Endodermal cell (in vitro differentiated cells): ENCODE data around the gene ANGPTL8. TPM values are rescaled to one million over a fixed set of nuclear protein-coding genes. Genes with fewer than 3 reads are reported as not detected.

Experiments used
- DNase-seq: peaks from one replicate; pipeline ENCODE4 v3.0.0-alpha.2; 2017
- H3K27ac ChIP-seq: 2 replicates; pipeline ENCODE4 v1.5.1; 2013; ENCODE audit warnings: mild to moderate bottlenecking, low read depth, low read length, moderate library complexity
- H3K27me3 ChIP-seq: 2 replicates; pipeline ENCODE4 v1.6.1; 2013; ENCODE audit warnings: mild to moderate bottlenecking, low read length, moderate library complexity; ENCODE audit not compliant: insufficient read depth, control insufficient read depth, poor library complexity, severe bottlenecking
- H3K36me3 ChIP-seq: 2 replicates; pipeline ENCODE4 v1.7.0; 2013; ENCODE audit warnings: mild to moderate bottlenecking, low read length, moderate library complexity; ENCODE audit not compliant: control insufficient read depth, insufficient read depth
- H3K4me1 ChIP-seq: one replicate; pipeline ENCODE4 v1.7.0; 2013; ENCODE audit warnings: low read length; ENCODE audit not compliant: control insufficient read depth, insufficient read depth
- H3K4me3 ChIP-seq: 2 replicates; pipeline ENCODE4 v1.5.1; 2013; ENCODE audit warnings: mild to moderate bottlenecking, low read length, moderate library complexity
- H3K9ac ChIP-seq: 2 replicates; pipeline ENCODE4 v1.6.1; 2013; ENCODE audit warnings: mild to moderate bottlenecking, low read length, moderate library complexity; ENCODE audit not compliant: poor library complexity, severe bottlenecking; ENCODE audit errors: extremely low read depth
- H3K9me3 ChIP-seq: 2 replicates; pipeline ENCODE4 v1.6.1; 2013; ENCODE audit warnings: mild to moderate bottlenecking, low read length, moderate library complexity; ENCODE audit not compliant: control insufficient read depth
- H3K27ac Mint-ChIP-seq: 2 replicates; pipeline ENCODE4 v1.8.0; 2020; ENCODE audit warnings: mixed read lengths
- H3K27me3 Mint-ChIP-seq: 2 replicates; pipeline ENCODE4 v1.8.0; 2021; ENCODE audit warnings: mild to moderate bottlenecking, mixed read lengths; ENCODE audit not compliant: insufficient read depth
- H3K36me3 Mint-ChIP-seq: 2 replicates; pipeline ENCODE4 v1.8.0; 2020; ENCODE audit warnings: low read depth, mixed read lengths
- H3K4me1 Mint-ChIP-seq: 2 replicates; pipeline ENCODE4 v1.8.0; 2020; ENCODE audit warnings: mixed read lengths
- H3K4me3 Mint-ChIP-seq: 2 replicates; pipeline ENCODE4 v1.8.0; 2020; ENCODE audit warnings: mild to moderate bottlenecking, moderate library complexity, mixed read lengths
- H3K9me3 Mint-ChIP-seq: 2 replicates; pipeline ENCODE4 v1.8.0; 2020; ENCODE audit warnings: mild to moderate bottlenecking, mixed read lengths
- CTCF ChIP-seq: fragments of 200-600 bp; sonication (generic); conservative IDR thresholded peaks from 2 replicates; pipeline ENCODE4 v1.5.0; 2021; ENCODE audit warnings: antibody characterized with exemption, mild to moderate bottlenecking
- WGBS, 2 experiments: methylation state at CpG; one replicate each; pipeline versions ENCODE4 v1.1.5 to v1.1.7; 2013; ENCODE audit warnings: missing lambda C conversion rate in 2 of 2, mixed read lengths in 1 of 2; ENCODE audit not compliant: insufficient coverage in 1 of 2, insufficient read length in 1 of 2; 5-methylcytosine and 5-hydroxymethylcytosine counted together
- total RNA-seq, 2 donors: library from RNA; stranded (reverse); fragmentation: NEBNext Ultra II Directional in 1 of 2; extraction: Animal tissue kit (Norgen Biotek cat#: 25700) in 1 of 2; gene quantifications; 2 replicates in 1 of 2; 3 replicates in 1 of 2; pipeline ENCODE4 v1.2.1, GENCODE V29; 2021

Gene ANGPTL8
- total RNA-seq, 2 donors from 2014 or later, result not detected

GRCh38 chr19:11199517-11199916, 39.9 kb upstream of the ANGPTL8 start:
- TF ChIP-seq CTCF, result no peak
- no peaks in the 10 kb centered on the region for H3K36me3 ChIP-seq
- no peaks in the 10 kb centered on the region for H3K27me3 Mint-ChIP-seq
- WGBS, 2 experiments, result 74 to 75% methylated on average over 4 to 5 of the region's 5 CpGs
- H3K27ac ChIP-seq, result no peak overlapping the region
- no peaks in the 10 kb centered on the region for H3K9me3 ChIP-seq
- peaks cover 7% of the 10 kb centered on the region for H3K36me3 Mint-ChIP-seq
- no peaks in the 10 kb centered on the region for H3K4me1 ChIP-seq
- no peak overlapping the region for H3K4me3 ChIP-seq
- no peak overlapping the region for H3K9ac ChIP-seq
- H3K27me3 ChIP-seq, result no peaks in the 10 kb centered on the region
- no peak overlapping the region for H3K4me3 Mint-ChIP-seq
- DNase-seq, result no peak
- H3K9me3 Mint-ChIP-seq, result no peaks in the 10 kb centered on the region
- no peak overlapping the region for H3K27ac Mint-ChIP-seq
- H3K4me1 Mint-ChIP-seq, result peaks cover 7% of the 10 kb centered on the region

DNA sequence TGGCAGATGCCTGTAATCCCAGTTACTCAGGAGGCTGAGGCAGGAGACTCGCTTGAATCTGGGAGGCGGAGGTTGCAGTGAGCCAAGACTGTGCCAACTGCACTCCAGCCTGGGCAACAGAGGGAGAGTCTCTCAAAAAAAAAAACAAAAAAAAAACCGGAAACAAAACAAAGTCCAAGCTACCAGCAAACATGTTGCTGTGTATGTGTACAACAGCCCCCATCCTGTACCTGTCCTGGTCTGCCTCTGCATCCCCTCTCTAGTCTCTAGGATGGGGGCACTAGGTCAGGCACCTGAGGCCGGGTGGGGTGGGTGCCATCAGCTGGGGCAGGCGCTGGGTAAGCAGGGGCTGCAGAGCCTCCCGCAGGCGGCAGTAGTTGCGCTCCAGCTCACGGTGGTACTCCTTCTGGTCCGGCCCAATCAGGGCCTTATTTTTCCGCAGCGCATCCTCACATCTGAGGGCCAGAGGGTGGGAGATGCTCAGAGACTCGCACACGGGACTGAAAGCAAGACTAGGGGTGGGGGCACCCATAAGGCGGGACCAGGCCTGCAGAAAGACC, 39.3 kb upstream of the ANGPTL8 start:
- H3K9me3 ChIP-seq, result no peaks in the 10 kb centered on the region
- peak; percentile 47 for DNase-seq
- 91 to 95% methylated on average over 14 of the region's 15 CpGs for whole genome bisulfite sequencing, 2 experiments
- Mint-ChIP-seq H3K36me3 (peaks cover 7% of the 10 kb centered on the region), H3K27me3 (no peaks in the 10 kb centered on the region), H3K27ac (peak overlapping the region; percentile 18), H3K9me3 (no peaks in the 10 kb centered on the region), H3K4me3 (no peak overlapping the region), H3K4me1 (peaks cover 7% of the 10 kb centered on the region)
- H3K4me3 ChIP-seq, result no peak overlapping the region
- H3K9ac ChIP-seq, result no peak overlapping the region
- H3K27ac ChIP-seq, result no peak overlapping the region
- no peaks in the 10 kb centered on the region for H3K36me3 ChIP-seq
- H3K4me1 ChIP-seq, result no peaks in the 10 kb centered on the region
- no peak for TF ChIP-seq CTCF
- H3K27me3 ChIP-seq, result no peaks in the 10 kb centered on the region

DNA sequence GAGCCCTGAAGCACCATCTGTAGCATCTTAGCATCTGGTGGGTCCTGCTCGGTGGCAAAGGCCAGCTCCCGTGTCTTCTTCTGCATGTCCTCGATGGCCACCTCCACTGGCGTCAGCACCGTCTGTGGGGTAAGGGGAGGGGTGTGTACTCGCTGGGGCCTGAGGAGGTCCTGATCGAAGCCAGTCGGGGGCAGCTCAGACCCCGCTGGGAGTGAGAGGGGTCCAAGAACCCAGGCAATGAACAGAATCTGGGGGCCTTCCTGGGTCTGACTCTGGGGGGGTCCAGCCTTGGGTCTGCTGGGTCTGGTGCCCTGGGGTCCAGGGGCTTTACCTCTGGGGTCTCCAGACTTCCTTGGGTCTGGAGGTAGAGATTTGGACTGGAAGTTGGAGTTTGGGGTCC, 38.5 kb upstream of the ANGPTL8 start:
- no peaks in the 10 kb centered on the region for H3K36me3 ChIP-seq
- no peaks in the 10 kb centered on the region for H3K27me3 ChIP-seq
- no peak overlapping the region for H3K27ac Mint-ChIP-seq
- H3K36me3 Mint-ChIP-seq, result peaks cover 5% of the 10 kb centered on the region
- no peak for TF ChIP-seq CTCF
- no peaks in the 10 kb centered on the region for H3K4me1 ChIP-seq
- no peak overlapping the region for H3K27ac ChIP-seq
- 83 to 96% methylated on average over 2 to 9 of the region's 9 CpGs for WGBS, 2 experiments
- no peak overlapping the region for H3K9ac ChIP-seq
- H3K27me3 Mint-ChIP-seq, result no peaks in the 10 kb centered on the region
- no peak overlapping the region for H3K4me3 ChIP-seq
- H3K4me3 Mint-ChIP-seq, result no peak overlapping the region
- DNase-seq, result no peak
- peaks cover 4% of the 10 kb centered on the region for H3K4me1 Mint-ChIP-seq
- H3K9me3 ChIP-seq, result no peaks in the 10 kb centered on the region
- H3K9me3 Mint-ChIP-seq, result no peaks in the 10 kb centered on the region
